Stimulated activated CD8-positive, alpha-beta memory T cell treated with anti-CD3 and anti-CD28 coated beads, Interleukin-4, amount 100 ng/mL, for 4 hours (primary cell): Measurements from ENCODE around the gene RTL9.
"Not testable (repeated sequence)": the region's sequence is repeated elsewhere in the genome, so short reads cannot be mapped to it uniquely, and the experiment has no call there.

Experiments used
- DNase-seq, 2 donors: peaks; one replicate each; pipeline ENCODE4 v3.0.0-alpha.2; 2020; ENCODE audit warnings: low read depth in 2 of 2, low spot score in 1 of 2

The RTL9 gene

GRCh38 chrX:110358548-110358947 is at the start of gene RTL9:
TSS of gene RTL9 (plus strand) at chrX:110358848. CDS start at chrX:110450618, 91,770 bp downstream.
- DNase-seq, result no peak

GRCh38 chrX:110310000-110310790 is 48.5 kb upstream of the RTL9 start:
- no peak for DNase-seq

GRCh38 chrX:110310896-110311295 is 47.8 kb upstream of the RTL9 start:
- DNase-seq, result peak in 1 of 2 donors; percentile 5

- no peak for DNase-seq
These were observed 47.0 kb upstream of the RTL9 start for GRCh38 chrX:110311437-110312230.

GRCh38 chrX:110315551-110315950 is 43.1 kb upstream of the RTL9 start:
- no peak for DNase-seq

- DNase-seq, result no peak
These were observed 42.1 kb upstream of the RTL9 start for GRCh38 chrX:110316351-110317060.

- DNase-seq, result peak in 1 of 2 donors; percentile 2
These were observed 41.4 kb upstream of the RTL9 start for GRCh38 chrX:110317061-110317819.

GRCh38 chrX:110317820-110318663 is 40.6 kb upstream of the RTL9 start, which contains the start of gene AMMECR1:
TSS of gene AMMECR1 (minus strand) at chrX:110318085. CDS start at chrX:110318071, 14 bp downstream.
- DNase-seq, result peak; percentile 46 to 54

GRCh38 chrX:110318664-110318968 is 40.0 kb upstream of the RTL9 start:
- no peak for DNase-seq

GRCh38 chrX:110320381-110320987 is 38.2 kb upstream of the RTL9 start:
- no peak for DNase-seq

- DNase-seq, result no peak
These were observed 37.6 kb upstream of the RTL9 start for GRCh38 chrX:110321081-110321480.

GRCh38 chrX:110321670-110322069 is 37.0 kb upstream of the RTL9 start:
- DNase-seq, result no peak

GRCh38 chrX:110322603-110323002 is 36.0 kb upstream of the RTL9 start:
- DNase-seq, result no peak

GRCh38 chrX:110326712-110327111 is 31.9 kb upstream of the RTL9 start:
- DNase-seq, result no peak

GRCh38 chrX:110327336-110327735 is 31.3 kb upstream of the RTL9 start:
- no peak for DNase-seq

- DNase-seq, result not testable (repeated sequence)
These were observed 30.0 kb upstream of the RTL9 start for GRCh38 chrX:110328613-110329012.

GRCh38 chrX:110331444-110332030 is 27.1 kb upstream of the RTL9 start:
- no peak for DNase-seq

- DNase-seq, result not testable (repeated sequence)
These were observed 25.2 kb upstream of the RTL9 start for GRCh38 chrX:110333458-110333857.

GRCh38 chrX:110338935-110339334 is 19.7 kb upstream of the RTL9 start:
- DNase-seq, result no peak
